Keratinocyte (primary cell): ENCODE data around the gene TRPC4AP. TPM values are rescaled to one million over a fixed set of nuclear protein-coding genes. Genes with fewer than 3 reads are reported as not detected.

Experiments used
- DNase-seq: peaks from one replicate; pipeline ENCODE4 v3.0.0-alpha.2; 2011; ENCODE audit warnings: low read depth, missing footprints, low spot score
- FAIRE-seq: peaks from 2 replicates; lab custom pipeline; 2011; peaks lifted over from hg19 to GRCh38; lab: Jason Lieb, UNC
- H2AFZ ChIP-seq: 2 replicates; pipeline ENCODE4 v1.6.0; 2012; ENCODE audit warnings: low read length, control low read depth, inconsistent platforms; ENCODE audit not compliant: control insufficient read depth
- H3K27ac ChIP-seq: 2 replicates; pipeline ENCODE4 v1.5.1; 2011; ENCODE audit warnings: low read length; ENCODE audit not compliant: control insufficient read depth, insufficient read depth
- H3K27me3 ChIP-seq: 3 replicates; pipeline ENCODE4 v1.6.0; 2011; ENCODE audit warnings: low read length; ENCODE audit not compliant: control insufficient read depth, insufficient read depth; ENCODE audit errors: extremely low read depth
- H3K36me3 ChIP-seq, 2 experiments: 2 replicates in 1 of 2; 3 replicates in 1 of 2; pipeline ENCODE4 v1.5.1; 2011; ENCODE audit warnings: low read length in 2 of 2, mild to moderate bottlenecking in 1 of 2; ENCODE audit not compliant: control insufficient read depth in 2 of 2, insufficient read depth in 2 of 2; ENCODE audit errors: extremely low read depth in 1 of 2
- H3K4me1 ChIP-seq: 3 replicates; pipeline ENCODE4 v1.5.1; 2011; ENCODE audit warnings: low read length; ENCODE audit not compliant: control insufficient read depth, insufficient read depth; ENCODE audit errors: extremely low read depth
- H3K4me2 ChIP-seq: 3 replicates; pipeline ENCODE4 v1.6.0; 2011; ENCODE audit warnings: low read depth, low read length; ENCODE audit not compliant: control insufficient read depth, insufficient read depth; ENCODE audit errors: extremely low read depth
- H3K4me3 ChIP-seq, 3 experiments: fragments of 200-600 bp in 1 of 3; sonication (generic) in 1 of 3; 2 replicates in 2 of 3; 3 replicates in 1 of 3; pipeline ENCODE4 v1.5.1; 2011 to 2016; ENCODE audit warnings: low read length in 3 of 3, mild to moderate bottlenecking in 3 of 3, control low read depth in 2 of 3, inconsistent platforms in 1 of 3, low read depth in 1 of 3, mixed read lengths in 1 of 3, mixed run types in 1 of 3, moderate library complexity in 1 of 3; ENCODE audit not compliant: control insufficient read depth in 2 of 3, insufficient read depth in 2 of 3; ENCODE audit errors: extremely low read depth in 1 of 3
- H3K79me2 ChIP-seq: 2 replicates; pipeline ENCODE4 v1.6.0; 2012; ENCODE audit warnings: low read length; ENCODE audit not compliant: control insufficient read depth, insufficient read depth
- H3K9ac ChIP-seq: 3 replicates; pipeline ENCODE4 v1.6.0; 2011; ENCODE audit warnings: low read length; ENCODE audit not compliant: control insufficient read depth, insufficient read depth; ENCODE audit errors: extremely low read depth
- H3K9me1 ChIP-seq: 3 replicates; pipeline ENCODE4 v1.6.0; 2011; ENCODE audit warnings: low read length; ENCODE audit not compliant: control insufficient read depth, insufficient read depth; ENCODE audit errors: extremely low read depth
- H3K9me3 ChIP-seq: 2 replicates; pipeline ENCODE4 v1.5.1; 2012; ENCODE audit warnings: low read depth, low read length; ENCODE audit not compliant: control insufficient read depth
- H4K20me1 ChIP-seq: 3 replicates; pipeline ENCODE4 v1.6.0; 2011; ENCODE audit warnings: low read length; ENCODE audit not compliant: control insufficient read depth, insufficient read depth; ENCODE audit errors: extremely low read depth
- CTCF ChIP-seq, 3 experiments: IDR thresholded peaks in 1 of 3; conservative IDR thresholded peaks in 1 of 3; optimal IDR thresholded peaks in 1 of 3; 2 replicates in 2 of 3; 3 replicates in 1 of 3; pipeline versions ENCODE3 to v1.5.1; 2011; ENCODE audit warnings: low read length in 3 of 3, mild to moderate bottlenecking in 3 of 3, moderate library complexity in 2 of 3, control low read depth in 1 of 3, inconsistent platforms in 1 of 3; ENCODE audit not compliant: insufficient read depth in 2 of 3; ENCODE audit errors: extremely low read depth in 1 of 3
- EZH2 ChIP-seq: IDR thresholded peaks from one replicate; pipeline ENCODE4 v1.6.1; 2012; ENCODE audit warnings: inconsistent platforms, mild to moderate bottlenecking, low read length, moderate library complexity
- dilution Hi-C: fragments of 300-500 bp; cut with MboI; formaldehyde crosslinking; loops from one replicate; pipeline ENCODE4 v1.7.0; 2020; ENCODE audit warnings: low sequenced_read_pairs; ENCODE audit not compliant: extremely low pct_ligation_motif_present
- polyA plus RNA-seq, 5 experiments: library from polyadenylated mRNA; depleted of rRNA in 3 of 5; stranded (reverse) in 3 of 5; stranded (forward) in 1 of 5; unstranded in 1 of 5; fragments of >200 nt; gene quantifications; 1 replicate in 1 of 5; 2 replicates in 3 of 5; 3 replicates in 1 of 5; pipeline versions ENCODE4 v1.2.1 to v1.2.3, GENCODE V29; 2011 to 2012; ENCODE audit warnings: missing spikeins in 2 of 5, low read depth in 1 of 5, low replicate concordance in 1 of 5

The TRPC4AP gene
- polyA plus RNA-seq, 1 donor (not counting 4 experiments of a cell fraction or from before 2014, with no cell fraction given): 53.9 TPM

DNA sequence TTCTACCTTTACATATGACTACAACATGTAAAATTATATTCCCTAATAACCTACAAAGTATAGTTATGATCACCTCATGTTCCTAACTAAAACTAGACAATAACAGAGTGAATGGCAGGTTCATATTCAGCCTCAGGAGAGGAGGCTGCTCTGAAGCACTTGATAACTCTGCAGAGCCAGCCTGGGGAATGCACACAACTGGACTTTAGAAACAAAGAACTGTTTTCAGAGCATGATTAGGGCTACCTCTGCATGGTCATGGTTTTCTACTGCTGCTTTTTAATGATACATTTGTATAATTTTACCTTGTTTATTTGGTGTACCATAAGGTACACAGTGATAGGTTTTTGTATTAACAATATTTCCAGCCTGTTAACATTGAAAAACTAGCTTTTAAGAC lies 50.3 kb downstream of the TRPC4AP start:
- H3K27me3 ChIP-seq: no peaks in the 10 kb centered on the region
- H3K27ac ChIP-seq: no peak overlapping the region
- DNase-seq (no peak), FAIRE-seq (no peak)
- H3K36me3 ChIP-seq: peaks cover 0 to 4% of the 10 kb centered on the region in 2 experiments
- H3K9ac ChIP-seq: no peak overlapping the region
- no peak overlapping the region for H3K4me3 ChIP-seq
- no peak for TF ChIP-seq EZH2
- no peak for TF ChIP-seq CTCF (optimal IDR thresholded peaks at IDR 0.05 in 1 of 3, IDR thresholded peaks at IDR 0.05 in 1 of 3, conservative IDR thresholded peaks at IDR 0.05 in 1 of 3; ENCODE audit: extremely low read depth in 1 of 3, insufficient read depth in 2 of 3, low read length in 3 of 3)
- H3K9me1 ChIP-seq: no peaks in the 10 kb centered on the region
- no peaks in the 10 kb centered on the region for H4K20me1 ChIP-seq
- no peak overlapping the region for H2AFZ ChIP-seq
- no peaks in the 10 kb centered on the region for H3K79me2 ChIP-seq
- no peak overlapping the region for H3K4me2 ChIP-seq
- dilution Hi-C loops: no loop called here
- H3K9me3 ChIP-seq: no peaks in the 10 kb centered on the region
- H3K4me1 ChIP-seq: peaks cover 5% of the 10 kb centered on the region

DNA sequence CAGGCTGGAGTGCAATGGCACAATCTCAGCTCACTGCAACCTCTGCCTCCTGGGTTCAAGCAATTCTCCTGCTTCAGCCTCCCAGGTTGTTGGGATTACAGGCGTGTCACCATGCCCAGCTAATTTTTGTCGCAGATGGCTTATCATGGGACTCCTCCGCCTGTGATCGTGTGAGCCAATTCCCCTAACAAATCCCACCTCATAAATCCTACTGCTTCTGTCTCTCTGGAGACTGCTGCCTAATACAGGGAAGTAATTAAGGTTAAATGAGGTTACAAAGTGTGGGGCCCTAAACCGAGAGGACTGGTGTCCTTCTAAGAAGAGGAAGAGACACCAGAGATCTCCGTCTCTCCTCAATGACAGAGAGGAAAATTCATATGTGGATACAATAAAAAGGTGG lies 52.0 kb downstream of the TRPC4AP start:
- FAIRE-seq (no peak), DNase-seq (no peak)
- no peak overlapping the region for H2AFZ ChIP-seq
- H3K27me3 ChIP-seq: no peaks in the 10 kb centered on the region
- H3K4me3 ChIP-seq: no peak overlapping the region
- dilution Hi-C loops: no loop called here
- H3K36me3 ChIP-seq: peaks cover 0 to 3% of the 10 kb centered on the region in 2 experiments
- H3K9ac ChIP-seq: no peak overlapping the region
- H3K79me2 ChIP-seq: no peaks in the 10 kb centered on the region
- no peak overlapping the region for H3K27ac ChIP-seq
- no peaks in the 10 kb centered on the region for H3K9me3 ChIP-seq
- no peaks in the 10 kb centered on the region for H3K9me1 ChIP-seq
- no peak overlapping the region for H3K4me2 ChIP-seq
- no peak for TF ChIP-seq EZH2
- no peak for TF ChIP-seq CTCF (optimal IDR thresholded peaks at IDR 0.05 in 1 of 3, IDR thresholded peaks at IDR 0.05 in 1 of 3, conservative IDR thresholded peaks at IDR 0.05 in 1 of 3; ENCODE audit: extremely low read depth in 1 of 3, insufficient read depth in 2 of 3, low read length in 3 of 3)
- no peaks in the 10 kb centered on the region for H4K20me1 ChIP-seq
- H3K4me1 ChIP-seq: peaks cover 5% of the 10 kb centered on the region
